Endothelial cell (in vitro differentiated cells): ENCODE results near the gene CRY1. TPM values are rescaled to one million over a fixed set of nuclear protein-coding genes. Genes with fewer than 3 reads are reported as not detected.

Experiments used
- DNase-seq: peaks from one replicate; pipeline ENCODE4 v3.0.0; 2021; ENCODE audit warnings: low spot score
- H3K27ac Mint-ChIP-seq: one replicate; pipeline ENCODE4 v1.8.0; 2021; ENCODE audit warnings: mixed read lengths, inconsistent platforms; ENCODE audit not compliant: unreplicated experiment
- H3K27me3 Mint-ChIP-seq: one replicate; pipeline ENCODE4 v1.8.0; 2021; ENCODE audit warnings: mild to moderate bottlenecking, moderate library complexity, mixed read lengths, inconsistent platforms; ENCODE audit not compliant: unreplicated experiment
- H3K36me3 Mint-ChIP-seq: one replicate; pipeline ENCODE4 v1.8.0; 2021; ENCODE audit warnings: mild to moderate bottlenecking, low read depth, mixed read lengths, inconsistent platforms; ENCODE audit not compliant: unreplicated experiment
- H3K4me1 Mint-ChIP-seq: one replicate; pipeline ENCODE4 v1.8.0; 2021; ENCODE audit warnings: mild to moderate bottlenecking, mixed read lengths, inconsistent platforms; ENCODE audit not compliant: unreplicated experiment
- H3K4me3 Mint-ChIP-seq: one replicate; pipeline ENCODE4 v1.8.0; 2021; ENCODE audit warnings: mild to moderate bottlenecking, mixed read lengths, inconsistent platforms; ENCODE audit not compliant: unreplicated experiment
- H3K9me3 Mint-ChIP-seq: one replicate; pipeline ENCODE4 v1.8.0; 2021; ENCODE audit warnings: mixed read lengths, inconsistent platforms; ENCODE audit not compliant: unreplicated experiment
- CTCF ChIP-seq: fragments of 200-600 bp; sonication (generic); IDR thresholded peaks from one replicate; pipeline ENCODE4 v1.5.0; 2021; ENCODE audit warnings: antibody characterized with exemption; ENCODE audit not compliant: unreplicated experiment
- total RNA-seq: library from RNA; stranded (reverse); fragmentation: NEBNext Ultra II Directional; extraction: Animal tissue kit (Norgen Biotek cat#: 25700); gene quantifications from one replicate; pipeline ENCODE4 v1.2.1, GENCODE V29; 2021; ENCODE audit not compliant: unreplicated experiment

Gene CRY1
- total RNA-seq, 1 donor from 2014 or later = 38.3 TPM

GRCh38 chr12:107103516-107103915 lies 10.2 kb upstream of the CRY1 start:
- H3K27me3 Mint-ChIP-seq = peaks cover 4% of the 10 kb centered on the region
- no peaks in the 10 kb centered on the region for H3K4me1 Mint-ChIP-seq
- H3K4me3 Mint-ChIP-seq = no peak overlapping the region
- DNase-seq = no peak
- no peaks in the 10 kb centered on the region for H3K9me3 Mint-ChIP-seq
- no peaks in the 10 kb centered on the region for H3K36me3 Mint-ChIP-seq
- no peak overlapping the region for H3K27ac Mint-ChIP-seq
- no peak for TF ChIP-seq CTCF

GRCh38 chr12:107103097-107103496 lies 9.7 kb upstream of the CRY1 start:
- Mint-ChIP-seq H3K36me3 (no peaks in the 10 kb centered on the region), H3K27me3 (peaks cover 4% of the 10 kb centered on the region), H3K27ac (no peak overlapping the region), H3K4me1 (no peaks in the 10 kb centered on the region), H3K9me3 (no peaks in the 10 kb centered on the region), H3K4me3 (no peak overlapping the region)
- DNase-seq = no peak
- TF ChIP-seq CTCF = no peak

GRCh38 chr12:107102294-107102693 lies 8.9 kb upstream of the CRY1 start:
- Mint-ChIP-seq H3K4me3 (no peak overlapping the region), H3K27ac (no peak overlapping the region), H3K9me3 (no peaks in the 10 kb centered on the region), H3K36me3 (no peaks in the 10 kb centered on the region), H3K4me1 (no peaks in the 10 kb centered on the region), H3K27me3 (peaks cover 4% of the 10 kb centered on the region)
- no peak for DNase-seq
- TF ChIP-seq CTCF = no peak

- TF ChIP-seq CTCF = no peak
- Mint-ChIP-seq H3K27ac (no peak overlapping the region), H3K9me3 (no peaks in the 10 kb centered on the region), H3K4me1 (no peaks in the 10 kb centered on the region), H3K4me3 (no peak overlapping the region), H3K36me3 (no peaks in the 10 kb centered on the region), H3K27me3 (peaks cover 4% of the 10 kb centered on the region)
- DNase-seq = no peak
Measured at GRCh38 chr12:107101651-107102050, 8.3 kb upstream of the CRY1 start.

- no peaks in the 10 kb centered on the region for H3K4me1 Mint-ChIP-seq
- no peak for TF ChIP-seq CTCF
- H3K4me3 Mint-ChIP-seq = no peak overlapping the region
Measured at GRCh38 chr12:107099917-107100316, 6.6 kb upstream of the CRY1 start.

More at GRCh38 chr12:107099917-107100316, 6.6 kb upstream of the CRY1 start:
- H3K36me3 Mint-ChIP-seq = peaks cover 6% of the 10 kb centered on the region
- no peak overlapping the region for H3K27ac Mint-ChIP-seq
- H3K27me3 Mint-ChIP-seq = peaks cover 3% of the 10 kb centered on the region
- H3K9me3 Mint-ChIP-seq = no peaks in the 10 kb centered on the region
- no peak for DNase-seq
